Heart right ventricle (tissue), 16 donors: ENCODE data around the gene CCL27. TPM values are rescaled to one million over a fixed set of nuclear protein-coding genes. Genes with fewer than 3 reads are reported as not detected.
A peak's percentile ranks its signal among the peaks of the same experiment; 100 is the strongest.

Experiments
- ATAC-seq, 8 donors: fragments of 200-7000 bp; cut with Tn5 transposase; one replicate each; pipeline ENCODE4 v1.9.1; 2020; ENCODE audit warnings: mild to moderate bottlenecking in 8 of 8, moderate library complexity in 8 of 8, moderate number of reproducible peaks in 1 of 8
- DNase-seq, 2 donors: peaks; one replicate each; pipeline ENCODE4 v3.0.0-alpha.2; 2020
- H3K27ac ChIP-seq, 10 donors: fragments of 200-600 bp; sonication (generic) in 2 of 10; one replicate each; pipeline versions ENCODE4 v1.5.0 to v1.8.0; 2020 to 2022; ENCODE audit warnings: mild to moderate bottlenecking in 3 of 10
- H3K27me3 ChIP-seq, 7 donors: fragments of 200-600 bp; one replicate each; pipeline ENCODE4 v1.8.0; 2021 to 2022; ENCODE audit warnings: mild to moderate bottlenecking in 2 of 7
- H3K36me3 ChIP-seq, 9 donors: fragments of 200-600 bp; sonication (generic) in 1 of 9; one replicate each; pipeline versions ENCODE4 v1.5.0 to v1.8.0; 2020 to 2022; ENCODE audit warnings: mild to moderate bottlenecking in 2 of 9
- H3K4me1 ChIP-seq, 9 donors: fragments of 200-600 bp; sonication (generic) in 1 of 9; one replicate each; pipeline versions ENCODE4 v1.5.0 to v1.8.0; 2020 to 2022; ENCODE audit warnings: mild to moderate bottlenecking in 4 of 9
- H3K4me3 ChIP-seq, 10 donors: fragments of 200-600 bp; sonication (generic) in 2 of 10; one replicate each; pipeline versions ENCODE4 v1.5.0 to v1.8.0; 2020 to 2022; ENCODE audit warnings: mild to moderate bottlenecking in 7 of 10, moderate library complexity in 2 of 10
- H3K9me3 ChIP-seq, 11 donors: fragments of 200-600 bp in 10 of 11; sonication (generic) in 2 of 11; one replicate each; pipeline versions ENCODE4 v1.5.0 to v1.8.0; 2013 to 2022; ENCODE audit warnings: mild to moderate bottlenecking in 2 of 11, control low read depth in 1 of 11, moderate library complexity in 1 of 11
- WGBS, 2 donors: extraction: QIAGEN DNeasy Blood & Tissue Kit; methylation state at CpG; one replicate each; pipeline ENCODE4 v1.1.7; 2013; ENCODE audit warnings: inconsistent platforms in 1 of 2; 5-methylcytosine and 5-hydroxymethylcytosine counted together
- intact Hi-C, 10 donors: fragments of 100-400 bp; cut with DNase I; formaldehyde crosslinking; loops; one replicate each; pipeline versions ENCODE4 v1.11.1 to v1.14.2; 2022
- polyA plus RNA-seq, 2 donors: library from polyadenylated mRNA; stranded (reverse); fragments of 200-250 nt; gene quantifications; one replicate each; pipeline ENCODE4 v1.2.3, GENCODE V29; 2013
- total RNA-seq, 10 donors: library from RNA; stranded (reverse); fragmentation: NEBNext Ultra II Directional in 3 of 10; extraction: Animal tissue kit (Norgen Biotek cat#: 25700) in 3 of 10; gene quantifications; one replicate each; pipeline versions ENCODE4 v1.2.1 to v1.2.4, GENCODE V29; 2021 to 2023
- TF ChIP-seq, protein P1 (sequence below), 9 donors: fragments of 200-600 bp; sonication (generic) in 2 of 9; IDR thresholded peaks; one replicate each; pipeline versions ENCODE4 v1.5.0 to v1.8.0; 2021 to 2022; ENCODE audit warnings: antibody characterized with exemption in 9 of 9, mild to moderate bottlenecking in 5 of 9, moderate library complexity in 1 of 9
- donor health status: Arrhythmogenic right ventricular cardiomyopathy.
- donor health status: ischemic (EF 13 %, LVEDD 7.1; RV severe dilation, severe dysfunction).
- donor health status: healthy with polysubstance abuse.
- donor health status: DM: no; HTN: yes; CAD: no.
- donor health status: DM: no; HTN: no; CAD: no.
- donor health status: ischemic (EF 25% LVEDD 6.9; RV normal size, moderate dysfunction).
- donor health status: ischemic (EF 25% LVEDD 5.7; RV mildly dilated, moderate dysfunction).
- donor health status: healthy.
- donor health status: DM: yes; HTN: yes; CAD: no.
- donor health status: Ischemic cardiomyopathy.
- donor health status: ischemic (EF 35%, LVEDD 5.7; RV mildly dilated, moderate dysfunction).
- donor health status: nonischemic (EF 11% LVEDD 7.7; RV severe dilation, severe dysfunction).
- donor health status: DM: yes; HTN: yes; CAD: no.
- donor health status: PGD.
- donor health status: ischemic (EF 29% LVEDD 5.4; RV normal size, mild dysfunction).
- donor health status: nonischemic (EF 23%, LVEDD 6.1; RV moderate dilation, normal function).

The CCL27 gene
- total and polyA plus RNA-seq, 12 donors, result 0.44 to 0.45 TPM; not detected in 10

DNA sequence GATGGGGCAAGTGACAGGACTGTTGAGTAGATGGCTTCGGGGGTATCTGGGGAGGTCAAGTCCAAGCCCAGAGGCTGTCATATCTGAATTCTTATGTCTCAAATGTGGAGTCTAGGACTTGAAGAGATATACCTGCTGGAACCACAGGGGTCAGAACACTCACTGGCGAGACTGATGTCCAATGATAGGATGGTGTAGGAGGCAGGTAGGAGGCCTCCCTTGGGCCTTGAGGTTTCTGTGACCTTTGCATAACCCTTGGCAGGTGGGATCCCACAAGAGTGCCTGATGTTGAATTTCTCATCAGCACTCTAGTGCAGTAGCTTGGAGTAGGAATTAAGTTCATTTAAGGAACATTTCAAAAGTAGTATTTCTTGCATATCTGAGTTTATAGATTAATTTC lies 44.7 kb upstream of the CCL27 start:
- Histone ChIP-seq H3K4me1 (peaks cover 0 to 27% (median 14%) of the 10 kb centered on the region in 9 donors), H3K9me3 (no peaks in the 10 kb centered on the region), H3K36me3 (no peaks in the 10 kb centered on the region), H3K4me3 (no peak overlapping the region), H3K27me3 (no peaks in the 10 kb centered on the region), H3K27ac (no peak overlapping the region)
- intact Hi-C loops, result loop anchor here in 3 of 10 donors (10.0 kb wide), 3 partner anchors 58 to 278 kb away; partner anchors contain the start of gene DNAJB5 (in 1 of the 3)
- WGBS, 2 donors, result 90 to 92% methylated on average over 2 of the region's 2 CpGs
- ATAC-seq (no peak), DNase-seq (no peak)
- TF ChIP-seq, protein P1, sequence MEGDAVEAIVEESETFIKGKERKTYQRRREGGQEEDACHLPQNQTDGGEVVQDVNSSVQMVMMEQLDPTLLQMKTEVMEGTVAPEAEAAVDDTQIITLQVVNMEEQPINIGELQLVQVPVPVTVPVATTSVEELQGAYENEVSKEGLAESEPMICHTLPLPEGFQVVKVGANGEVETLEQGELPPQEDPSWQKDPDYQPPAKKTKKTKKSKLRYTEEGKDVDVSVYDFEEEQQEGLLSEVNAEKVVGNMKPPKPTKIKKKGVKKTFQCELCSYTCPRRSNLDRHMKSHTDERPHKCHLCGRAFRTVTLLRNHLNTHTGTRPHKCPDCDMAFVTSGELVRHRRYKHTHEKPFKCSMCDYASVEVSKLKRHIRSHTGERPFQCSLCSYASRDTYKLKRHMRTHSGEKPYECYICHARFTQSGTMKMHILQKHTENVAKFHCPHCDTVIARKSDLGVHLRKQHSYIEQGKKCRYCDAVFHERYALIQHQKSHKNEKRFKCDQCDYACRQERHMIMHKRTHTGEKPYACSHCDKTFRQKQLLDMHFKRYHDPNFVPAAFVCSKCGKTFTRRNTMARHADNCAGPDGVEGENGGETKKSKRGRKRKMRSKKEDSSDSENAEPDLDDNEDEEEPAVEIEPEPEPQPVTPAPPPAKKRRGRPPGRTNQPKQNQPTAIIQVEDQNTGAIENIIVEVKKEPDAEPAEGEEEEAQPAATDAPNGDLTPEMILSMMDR (IDR thresholded peaks at IDR 0.05), result no peak

DNA sequence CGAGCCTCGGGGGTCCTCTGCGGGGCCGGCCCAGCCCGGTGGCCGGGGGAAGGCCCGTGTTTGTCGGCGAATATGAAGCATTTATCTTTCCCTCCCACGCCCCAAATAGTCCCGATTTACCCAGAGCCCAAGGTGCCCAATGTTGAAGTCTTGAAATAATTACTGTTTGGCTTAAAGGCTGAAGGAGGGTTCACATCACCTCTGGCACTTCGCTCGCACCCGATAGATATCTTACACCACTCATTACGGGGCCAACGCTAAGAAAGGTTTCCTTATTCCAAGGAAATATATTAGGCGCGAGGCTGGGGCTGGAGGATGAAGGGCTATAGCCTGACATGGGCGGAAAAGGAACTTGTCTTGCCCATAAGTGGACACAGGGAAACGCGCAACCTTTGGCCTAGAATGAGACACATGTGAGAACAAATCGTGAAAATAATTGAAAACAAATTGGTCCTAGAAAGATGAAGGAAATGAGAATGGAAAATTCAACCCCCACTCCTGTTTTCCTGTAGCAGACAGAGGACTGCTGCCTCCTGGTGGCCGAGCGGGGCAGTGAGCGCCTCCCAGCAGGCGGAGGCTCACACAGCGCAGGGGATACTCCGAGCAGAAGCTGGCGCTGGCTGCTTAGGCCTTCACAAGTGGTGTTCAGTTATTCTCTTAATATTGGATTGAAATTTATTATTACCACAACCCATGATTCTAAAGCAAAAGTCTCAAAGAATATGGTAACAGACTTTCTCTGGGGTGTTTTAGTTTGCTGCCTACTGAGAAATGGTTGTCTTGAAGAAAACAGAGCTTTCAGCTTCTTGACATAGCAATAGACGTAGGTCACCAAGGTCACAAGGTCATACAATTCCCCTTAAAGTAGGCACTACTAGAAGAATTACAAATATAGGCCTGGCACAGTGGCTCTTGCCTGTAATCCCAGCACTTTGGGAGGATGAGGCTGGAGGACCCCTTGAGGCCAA lies 39.6 kb upstream of the CCL27 start:
- intact Hi-C loops, result loop anchor here in 5 of 10 donors (2.0 to 10.0 kb wide), 6 partner anchors 35 to 283 kb away; partner anchors contain the start of genes CCL27 (in 3 of the 5), RPP25L (in 2 of the 5) and DNAJB5 (in 1 of the 5)
- H3K9me3 ChIP-seq, result no peaks in the 10 kb centered on the region
- peak overlapping the region; percentile 30 to 94 (median 68) for H3K4me3 ChIP-seq
- peaks cover 0 to 8% (median 0%) of the 10 kb centered on the region in 7 donors for H3K27me3 ChIP-seq
- WGBS, 2 donors, result 2 to 6% methylated on average over 30 of the region's 30 CpGs
- H3K36me3 ChIP-seq, result no peaks in the 10 kb centered on the region
- ATAC-seq (peak; percentile 89 to 96 (median 92)), DNase-seq (peak; percentile 87 to 88)
- peaks cover 0 to 17% (median 5%) of the 10 kb centered on the region in 9 donors for H3K4me1 ChIP-seq
- H3K27ac ChIP-seq, result peak overlapping the region; percentile 5 to 85 (median 76)
- TF ChIP-seq, protein P1 (IDR thresholded peaks at IDR 0.05), result peak; percentile 94 to 99 (median 99)

DNA sequence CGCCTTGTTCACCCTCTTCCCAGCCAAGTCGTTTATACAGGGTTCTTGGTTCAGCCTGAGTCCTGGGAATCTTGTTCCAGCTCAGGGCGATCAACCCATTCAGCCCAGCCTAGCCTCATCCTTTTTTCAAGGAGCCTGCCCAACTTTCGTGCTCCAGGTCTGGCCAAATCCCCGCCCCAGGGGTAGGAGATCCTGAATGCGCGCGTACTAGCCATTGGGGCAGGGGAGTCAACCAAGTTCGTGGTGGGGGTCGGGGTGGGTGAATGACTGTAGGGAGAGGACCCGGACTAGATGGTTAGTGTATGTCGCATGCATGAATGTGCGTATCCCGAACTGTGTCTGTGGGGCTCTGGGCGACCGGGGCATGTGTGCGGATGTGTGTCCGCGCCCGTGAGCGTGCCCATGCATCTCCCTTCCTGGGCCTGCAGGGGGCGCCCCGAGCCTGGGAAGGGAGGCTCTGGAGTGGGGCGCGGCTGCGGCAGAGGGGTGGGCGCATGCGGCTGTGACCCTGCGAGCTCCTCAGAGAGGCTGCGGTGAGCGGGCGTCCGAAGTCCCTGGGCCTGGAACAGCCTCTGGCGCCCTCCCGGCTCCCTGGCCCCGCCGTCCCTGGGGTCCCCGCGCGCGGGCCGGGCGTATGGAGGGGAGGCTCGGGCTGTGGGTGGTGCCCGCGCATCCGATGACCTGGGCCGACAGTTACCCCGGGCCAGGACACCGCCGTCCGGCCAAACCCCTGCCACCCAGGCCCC lies 38.7 kb upstream of the CCL27 start:
- Histone ChIP-seq H3K9me3 (no peaks in the 10 kb centered on the region), H3K27ac (peak overlapping the region; percentile 5 to 85 (median 76)), H3K36me3 (no peaks in the 10 kb centered on the region), H3K27me3 (peaks cover 0 to 8% (median 0%) of the 10 kb centered on the region in 7 donors), H3K4me1 (peaks cover 0 to 17% (median 5%) of the 10 kb centered on the region in 9 donors), H3K4me3 (peak overlapping the region; percentile 30 to 94 (median 68))
- DNase-seq, result peak; percentile 76 to 79
- 6 to 7% methylated on average over 48 to 52 of the region's 52 CpGs for WGBS, 2 donors
- peak; percentile 91 to 96 (median 93) for ATAC-seq
- intact Hi-C loops, result loop anchor here in 5 of 10 donors (5.0 to 10.0 kb wide), 5 partner anchors 39 to 284 kb away; partner anchors contain the start of genes CCL27 (in 3 of the 5), RPP25L (in 2 of the 5) and DNAJB5 (in 1 of the 5)
- TF ChIP-seq, protein P1 (IDR thresholded peaks at IDR 0.05), result peak; percentile 85 to 98 (median 95)

DNA sequence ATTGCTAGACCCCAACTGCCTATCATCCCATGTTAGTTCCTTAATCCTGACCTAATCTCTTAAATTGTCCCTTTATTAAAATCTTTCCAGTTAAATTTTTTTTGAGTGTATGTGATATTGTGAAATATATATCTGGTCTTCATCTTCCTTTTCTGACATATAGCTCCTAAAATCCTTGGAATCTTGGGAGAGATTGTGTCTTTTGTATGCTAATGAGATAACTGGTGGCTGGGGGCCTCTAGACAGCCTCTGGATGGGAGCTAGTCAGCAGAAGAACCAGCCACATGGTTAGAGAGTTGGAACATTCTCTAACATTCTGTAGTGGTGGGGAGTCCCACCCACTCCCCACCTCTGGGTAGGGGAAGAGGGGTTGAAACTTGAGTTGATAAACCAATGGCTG lies 32.4 kb upstream of the CCL27 start:
- intact Hi-C loops, result no loop called here
- peaks cover 0 to 16% (median 0%) of the 10 kb centered on the region in 9 donors for H3K4me1 ChIP-seq
- no peak overlapping the region for H3K27ac ChIP-seq
- H3K9me3 ChIP-seq, result no peaks in the 10 kb centered on the region
- H3K36me3 ChIP-seq, result no peaks in the 10 kb centered on the region
- ATAC-seq (no peak), DNase-seq (no peak)
- TF ChIP-seq, protein P1 (IDR thresholded peaks at IDR 0.05), result no peak
- H3K4me3 ChIP-seq, result no peak overlapping the region
- no peaks in the 10 kb centered on the region for H3K27me3 ChIP-seq
